ENCODE measurements around the gene SCN10A.

The SCN10A gene

GRCh38 chr3:38720465-38720864, 95.6 kb downstream of the SCN10A start:
- no peak for DNase-seq (ENCODE audit: low read depth)

DNA sequence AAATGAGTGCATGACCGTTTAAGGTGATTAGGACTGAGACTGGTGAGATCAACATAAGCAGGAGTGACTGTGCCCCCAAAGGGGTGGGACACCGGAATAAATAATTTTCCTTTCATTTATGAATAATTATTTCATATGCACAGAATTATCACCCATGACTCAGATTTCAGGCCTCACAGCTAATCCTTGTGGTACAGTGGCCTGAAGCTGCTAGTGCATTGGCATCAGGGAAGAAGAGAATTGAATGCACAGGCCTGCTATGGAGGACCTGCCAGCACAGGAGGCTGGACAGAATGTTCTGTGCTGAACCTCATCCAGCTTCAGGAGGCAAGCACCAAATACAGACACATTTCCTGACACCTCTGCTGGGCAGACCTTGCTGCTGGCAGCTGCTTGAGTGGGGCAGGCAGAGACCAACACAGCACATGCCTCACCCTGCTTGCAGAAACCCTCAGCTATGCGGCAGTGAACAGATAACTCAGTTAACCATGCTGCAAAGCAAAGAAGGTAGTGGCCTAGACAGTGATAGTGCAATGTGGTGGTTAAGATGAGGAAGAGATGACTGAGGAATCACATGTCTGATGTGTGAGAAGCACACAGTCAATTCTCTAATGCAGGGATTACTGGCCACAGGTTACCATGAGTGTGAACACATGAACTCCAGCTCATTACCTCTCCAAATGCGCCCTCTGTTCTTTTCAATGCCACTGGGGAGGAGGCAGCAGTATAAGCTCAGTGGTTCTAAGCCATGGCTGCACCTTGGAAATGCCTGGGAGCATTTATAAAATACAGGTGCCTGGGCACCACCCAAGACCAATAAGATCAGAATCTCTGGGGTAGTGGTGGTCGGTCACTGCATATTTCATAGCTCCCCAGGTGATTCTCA, 98.4 kb downstream of the SCN10A start:
- no peak for DNase-seq (ENCODE audit: low read depth)

DNA sequence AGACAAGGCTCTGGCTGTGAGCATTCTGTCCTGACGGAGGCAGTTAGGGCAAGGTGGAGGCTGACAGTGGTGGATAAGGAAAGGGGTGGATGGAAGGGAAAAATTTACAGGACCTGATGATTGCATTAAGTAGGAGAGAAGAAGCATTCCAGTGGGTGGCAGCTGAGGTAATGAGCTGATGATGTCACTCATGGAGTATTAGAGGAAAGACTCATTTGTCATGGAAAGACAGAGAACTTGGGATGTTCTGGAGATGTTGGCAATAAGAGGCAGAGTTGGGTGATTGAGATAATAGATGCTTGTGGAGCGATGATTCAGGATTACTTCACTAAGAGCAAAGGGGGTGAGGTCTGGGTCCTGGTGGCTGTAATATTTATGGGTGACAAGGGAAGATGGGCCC, 102.9 kb downstream of the SCN10A start:
- no peak for DNase-seq (ENCODE audit: low read depth)

DNA sequence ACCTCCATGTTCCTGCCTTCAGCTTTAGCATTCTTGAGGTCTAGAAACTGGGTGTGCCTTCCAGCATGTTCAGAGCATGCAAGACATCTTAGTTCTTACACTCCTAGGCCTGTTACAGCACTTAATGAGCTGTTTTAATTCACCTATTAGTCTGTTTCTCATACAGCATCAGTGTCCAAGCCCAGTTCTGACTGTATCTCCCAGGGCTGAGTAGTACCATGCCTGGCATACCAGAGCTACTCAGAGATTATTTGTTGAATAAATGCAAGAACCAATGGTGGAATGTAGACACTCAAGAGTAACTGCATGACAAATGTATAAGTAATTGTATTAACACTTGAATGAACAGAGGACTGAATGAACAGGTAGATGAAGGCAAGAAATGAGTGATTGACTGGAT, 104.7 kb downstream of the SCN10A start:
- no peak for DNase-seq (ENCODE audit: low read depth)

DNA sequence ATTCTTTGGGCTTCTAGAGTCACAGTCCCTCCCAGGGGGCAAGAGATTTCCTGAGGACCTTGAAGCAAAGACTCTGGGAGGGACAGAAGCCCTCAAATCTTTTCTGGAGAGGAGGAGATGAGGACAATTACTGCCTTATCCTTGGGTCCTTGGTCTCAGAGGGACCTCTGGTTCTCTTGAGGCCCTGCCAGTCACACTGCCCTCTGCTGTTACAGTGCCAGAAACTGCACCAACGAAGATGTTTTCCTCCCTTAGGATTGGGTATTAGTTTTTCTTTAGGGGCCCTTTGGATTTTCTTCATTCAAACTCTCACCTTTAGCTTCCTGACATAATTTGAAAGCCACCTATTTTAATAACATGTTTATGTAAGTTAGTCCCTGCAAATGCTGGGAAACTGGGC, 108.3 kb downstream of the SCN10A start:
- no peak for DNase-seq (ENCODE audit: low read depth)

DNA sequence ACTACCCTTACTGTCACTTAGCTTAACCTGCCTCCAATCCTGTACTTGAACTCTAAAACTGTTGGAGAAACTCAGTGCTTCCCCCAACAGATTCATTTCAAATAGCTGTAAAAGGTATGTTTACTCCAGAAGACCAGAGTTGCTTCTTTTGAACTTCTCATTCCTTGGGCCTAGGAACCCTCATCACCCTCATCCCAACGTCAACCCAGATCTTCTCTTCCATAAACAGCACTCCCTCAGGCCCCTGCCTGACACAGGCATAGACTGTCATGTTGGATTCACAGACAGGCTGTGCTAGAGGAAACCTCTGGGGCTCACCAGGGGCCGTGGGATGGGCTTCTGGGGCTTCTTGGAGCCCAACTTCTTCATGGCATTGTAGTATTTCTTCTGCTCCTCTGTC, 109.1 kb downstream of the SCN10A start:
- DNase-seq (ENCODE audit: low read depth) = no peak

- no peak for DNase-seq (ENCODE audit: low read depth)
Observed at GRCh38 chr3:38702231-38702630, 113.8 kb downstream of the SCN10A start.

- DNase-seq (ENCODE audit: low read depth) = no peak
Observed at GRCh38 chr3:38698760-38699159, 117.3 kb downstream of the SCN10A start.

GRCh38 chr3:38698061-38698460, 118.0 kb downstream of the SCN10A start:
- no peak for DNase-seq (ENCODE audit: low read depth)

- no peak for DNase-seq (ENCODE audit: low read depth)
Observed at GRCh38 chr3:38696034-38696433, 120.0 kb downstream of the SCN10A start.

GRCh38 chr3:38690185-38690584, 125.8 kb downstream of the SCN10A start:
- DNase-seq (ENCODE audit: low read depth) = peak; percentile 6

- DNase-seq (ENCODE audit: low read depth) = no peak
Observed at GRCh38 chr3:38689774-38690173, 126.2 kb downstream of the SCN10A start.

GRCh38 chr3:38689346-38689745, 126.7 kb downstream of the SCN10A start:
- no peak for DNase-seq (ENCODE audit: low read depth)

DNA sequence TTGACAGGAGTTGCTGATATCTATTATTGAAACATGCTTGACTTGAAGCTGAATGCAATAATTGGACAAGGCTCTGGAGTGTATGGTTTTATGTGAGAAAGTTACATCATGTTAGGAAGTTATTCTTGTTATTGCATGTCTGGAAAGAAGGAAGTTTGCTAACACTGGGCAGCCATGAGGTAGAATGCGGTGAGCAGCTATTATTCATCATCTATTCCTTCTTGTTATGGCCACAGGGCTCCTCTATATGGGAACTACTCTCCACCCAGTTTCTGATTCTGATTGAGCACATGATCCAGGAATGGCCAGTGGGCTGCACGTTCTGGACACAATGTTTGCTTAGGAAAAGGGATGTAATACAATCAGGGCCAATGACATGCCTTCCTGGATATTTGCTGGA, 128.7 kb downstream of the SCN10A start:
- no peak for DNase-seq (ENCODE audit: low read depth)

GRCh38 chr3:38684546-38684945, 131.5 kb downstream of the SCN10A start:
- no peak for DNase-seq (ENCODE audit: low read depth)

DNA sequence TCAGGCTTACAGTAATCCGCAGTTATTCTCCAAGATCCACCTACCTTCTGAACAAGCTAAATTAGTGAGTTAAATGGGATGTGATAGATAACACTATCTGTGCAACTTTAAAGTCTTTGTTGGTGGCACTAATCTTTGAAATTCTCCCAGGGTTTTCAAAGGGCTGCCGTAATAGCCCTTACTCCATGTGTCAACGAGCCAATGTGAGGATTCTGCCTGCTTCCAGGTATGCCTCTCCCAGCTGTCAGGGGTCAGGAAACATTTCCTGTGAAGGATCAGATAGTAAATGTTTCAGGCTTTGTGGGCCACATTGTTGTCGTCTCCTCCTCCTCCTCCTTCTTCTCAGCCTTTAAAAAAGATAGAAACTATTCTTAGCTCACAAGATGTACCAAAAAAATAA, 146.3 kb downstream of the SCN10A start:
- no peak for DNase-seq (ENCODE audit: low read depth)

- DNase-seq (ENCODE audit: low read depth) = peak; percentile 62
Observed at GRCh38 chr3:38662544-38662943, 153.5 kb downstream of the SCN10A start.

GRCh38 chr3:38658841-38659240, 157.2 kb downstream of the SCN10A start:
- DNase-seq (ENCODE audit: low read depth) = no peak

DNA sequence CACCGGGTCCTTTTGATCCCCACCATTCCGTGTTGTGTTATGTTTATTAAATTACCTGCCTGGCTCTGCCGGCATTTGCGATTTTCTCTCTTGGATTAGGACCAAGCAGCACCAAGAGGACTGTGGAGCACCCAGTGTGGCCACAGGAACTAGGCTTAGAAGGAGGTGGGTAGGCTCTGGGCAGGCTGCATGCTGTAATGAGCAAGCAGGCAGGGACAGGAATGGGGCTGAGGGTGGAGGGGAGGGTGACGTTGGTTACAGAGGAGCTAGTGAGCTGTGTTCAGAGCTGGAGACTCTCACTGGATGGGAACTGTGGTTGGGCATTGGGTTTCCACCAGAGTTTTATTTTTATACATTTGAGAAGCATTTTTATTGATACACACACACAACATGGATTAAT, 158.6 kb downstream of the SCN10A start:
- DNase-seq (ENCODE audit: low read depth) = no peak

GRCh38 chr3:38655708-38656300, 160.2 kb downstream of the SCN10A start:
- peak; percentile 57 for DNase-seq (ENCODE audit: low read depth)

DNA sequence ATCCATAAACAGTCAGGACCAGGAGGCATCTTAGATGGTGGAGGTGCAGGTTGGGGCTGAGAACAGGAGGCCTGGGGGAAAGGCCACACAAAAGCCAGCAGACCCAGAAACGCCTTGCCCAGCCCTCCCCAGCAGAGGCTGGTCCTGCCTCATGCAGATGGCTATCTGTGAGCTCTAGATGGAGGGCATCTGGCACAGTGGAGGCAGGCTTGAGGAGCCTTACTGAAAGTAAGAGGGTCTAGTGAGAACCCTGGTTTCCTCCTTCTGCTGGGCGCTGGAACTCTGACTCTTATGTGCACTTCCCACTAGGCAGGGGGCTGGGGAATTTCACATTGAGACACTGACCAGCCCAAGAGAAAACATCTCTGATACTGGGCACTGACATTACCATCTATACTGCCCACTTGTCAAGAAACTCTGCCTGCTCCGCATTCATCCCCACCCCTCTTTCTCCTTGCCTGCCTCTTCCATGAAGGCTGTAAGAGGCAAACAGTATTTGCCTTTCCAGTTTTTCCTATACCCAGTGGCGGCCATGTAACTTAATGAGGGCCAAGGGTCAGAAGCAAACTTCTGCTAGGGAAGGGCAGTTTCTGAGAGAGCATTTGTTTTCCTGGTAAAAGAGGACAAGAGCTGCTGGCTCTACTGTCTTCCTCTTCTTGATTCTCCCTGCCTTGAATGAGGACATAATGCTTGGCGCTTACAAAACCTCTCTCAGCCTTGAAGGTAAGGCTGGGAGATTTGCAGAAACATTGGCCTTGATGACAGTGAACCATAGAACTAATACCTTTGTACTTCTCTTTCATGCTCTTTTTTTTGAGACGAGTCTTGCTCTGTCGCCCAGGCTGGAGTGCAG, 162.1 kb downstream of the SCN10A start:
- no peak for DNase-seq (ENCODE audit: low read depth)

DNA sequence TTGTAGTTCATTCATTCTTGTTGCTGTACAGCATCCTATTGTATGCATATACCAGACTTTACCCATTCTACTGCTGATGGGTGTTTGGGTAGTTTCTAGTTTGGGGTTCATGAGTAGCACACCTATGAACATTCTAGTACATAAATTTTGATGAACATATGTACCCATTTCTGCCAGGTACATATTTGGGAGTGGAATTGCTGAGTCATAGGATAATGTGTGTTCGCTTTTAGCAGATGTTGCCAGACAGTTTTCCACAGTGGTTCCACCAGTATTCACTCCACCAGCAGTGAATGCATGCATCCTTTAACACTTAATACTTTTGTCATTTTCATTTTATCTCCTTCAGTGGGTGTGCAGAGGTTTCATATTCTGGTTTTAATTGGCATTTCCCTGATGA, 163.1 kb downstream of the SCN10A start:
- no peak for DNase-seq (ENCODE audit: low read depth)
